Panc1 (cell line): ENCODE results near the gene FAM107A. TPM values are rescaled to one million over a fixed set of nuclear protein-coding genes. Genes with fewer than 3 reads are reported as not detected.

Source experiments
- ATAC-seq: fragments of 200-7000 bp; cut with Tn5 transposase; 2 replicates; pipeline ENCODE4 v1.9.1; 2020; ENCODE audit warnings: mild to moderate bottlenecking, moderate library complexity
- BruUV-seq: library from RNA; stranded (reverse); fragments of 400-500 nt; replicated peaks from 2 replicates; lab custom pipeline; 2021; lab: Mats Ljungman, UMichigan
- CTCF ChIA-PET: fragments of 300-600 bp; sonication (Branson Sonifier 250); formaldehyde crosslinking; loops from one replicate; lab custom pipeline; 2022; ENCODE audit warnings: antibody characterized with exemption; lab: Charles Lee
- POLR2A ChIA-PET: fragments of 300-600 bp; sonication (Branson Sonifier 250); formaldehyde crosslinking; loops from one replicate; lab custom pipeline; 2022; ENCODE audit warnings: antibody characterized with exemption; lab: Charles Lee
- DNase-seq: peaks from one replicate; pipeline ENCODE4 v3.0.0-alpha.2; 2010; ENCODE audit warnings: low read depth, low spot score
- H3K27ac ChIP-seq: 2 replicates; pipeline ENCODE4 v1.5.1; 2011; ENCODE audit warnings: mild to moderate bottlenecking, low read length, inconsistent platforms
- H3K27me3 ChIP-seq: fragments of 200-500 bp; sonication (Bioruptor generic); 2 replicates; pipeline ENCODE4 v1.6.0; 2014; ENCODE audit warnings: low read length, inconsistent platforms; ENCODE audit not compliant: control insufficient read depth, insufficient read depth
- H3K36me3 ChIP-seq: fragments of 200-500 bp; sonication (Bioruptor generic); 2 replicates; pipeline ENCODE4 v1.5.1; 2014; ENCODE audit warnings: inconsistent platforms, mild to moderate bottlenecking, low read length, moderate library complexity; ENCODE audit not compliant: control insufficient read depth, insufficient read depth
- H3K4me1 ChIP-seq: 2 replicates; pipeline ENCODE4 v1.5.1; 2011; ENCODE audit warnings: inconsistent platforms, mild to moderate bottlenecking, low read length, moderate library complexity; ENCODE audit not compliant: control insufficient read depth, insufficient read depth
- H3K4me3 ChIP-seq, 2 experiments: 2 replicates each; pipeline ENCODE4 v1.5.1; 2011 to 2012; ENCODE audit warnings: low read depth in 2 of 2, low read length in 2 of 2, mild to moderate bottlenecking in 2 of 2, inconsistent platforms in 1 of 2, moderate library complexity in 1 of 2
- H3K9me3 ChIP-seq: fragments of 200-500 bp; sonication (Bioruptor generic); 2 replicates; pipeline ENCODE4 v1.5.1; 2014; ENCODE audit warnings: low read depth, mild to moderate bottlenecking, inconsistent platforms, low read length, moderate library complexity; ENCODE audit not compliant: control insufficient read depth, insufficient read depth
- CTCF ChIP-seq: fragments of 450-650 bp; IDR thresholded peaks from 2 replicates; pipeline ENCODE4 v1.5.1; 2017; ENCODE audit warnings: mild to moderate bottlenecking
- POLR2AphosphoS5 ChIP-seq: IDR thresholded peaks from 2 replicates; pipeline ENCODE4 v1.6.1; 2012; ENCODE audit warnings: mild to moderate bottlenecking, low read depth, low read length, moderate library complexity
- REST ChIP-seq, 2 experiments: IDR thresholded peaks; 2 replicates each; pipeline ENCODE4 v1.6.1; 2011 to 2012; ENCODE audit warnings: low read depth in 2 of 2, control low read depth in 1 of 2, low read length in 1 of 2, mild to moderate bottlenecking in 1 of 2, moderate library complexity in 1 of 2; ENCODE audit not compliant: insufficient read depth in 1 of 2
- SIN3A ChIP-seq: IDR thresholded peaks from 2 replicates; pipeline ENCODE4 v1.6.1; 2012; ENCODE audit warnings: low read depth, mild to moderate bottlenecking, low read length, moderate library complexity, borderline replicate concordance; ENCODE audit not compliant: insufficient read depth
- TCF7L2 ChIP-seq: IDR thresholded peaks from 2 replicates; pipeline ENCODE4 v1.6.1; 2011; ENCODE audit warnings: mild to moderate bottlenecking, low read depth, low read length, inconsistent platforms
- in situ Hi-C: cut with HindIII; loops from 2 replicates; pipeline ENCODE4 v1.10.0; 2016; ENCODE audit warnings: low sequenced_read_pairs, low pct_unique_long_range_greater_than_20kb
- intact Hi-C: fragments of 100-400 bp; cut with micrococcal nuclease; formaldehyde crosslinking; loops from one replicate; pipeline ENCODE4 v1.10.0; 2022; ENCODE audit not compliant: unreplicated experiment
- total RNA-seq: library from RNA; stranded (reverse); gene quantifications from one replicate; pipeline ENCODE4 v1.2.1, GENCODE V29; 2021; ENCODE audit not compliant: unreplicated experiment

FAM107A gene
- total RNA-seq, 1 experiment from 2014 or later = 0.08 TPM

- CTCF ChIA-PET = no interaction called here
- ATAC-seq = no peak
These were observed 46.3 kb upstream of the FAM107A start for GRCh38 chr3:58623478-58623877.

GRCh38 chr3:58622892-58623291, 45.7 kb upstream of the FAM107A start:
- Histone ChIP-seq H3K27me3 (no peaks in the 10 kb centered on the region), H3K4me3 (no peak overlapping the region), H3K4me1 (peaks cover 11% of the 10 kb centered on the region), H3K27ac (no peak overlapping the region), H3K9me3 (no peaks in the 10 kb centered on the region), H3K36me3 (no peaks in the 10 kb centered on the region)
- no peak for TF ChIP-seq TCF7L2
- no peak for TF ChIP-seq SIN3A
- no peak for TF ChIP-seq POLR2AphosphoS5
- TF ChIP-seq CTCF = no peak
- no peak for TF ChIP-seq REST (IDR thresholded peaks at IDR 0.05; ENCODE audit: insufficient read depth in 1 of 2, low read depth in 2 of 2, low read length in 1 of 2)
- in situ Hi-C loops (no loop called here), intact Hi-C loops (no loop called here)
- ChIA-PET POLR2A (no interaction called here), CTCF (no interaction called here)
- no peak for ATAC-seq
- no TSS peak for BruUV-seq
- no peak for DNase-seq

More at GRCh38 chr3:58623478-58623877, 46.3 kb upstream of the FAM107A start:
- POLR2A ChIA-PET = no interaction called here
- BruUV-seq = no TSS peak
- no peaks in the 10 kb centered on the region for H3K9me3 ChIP-seq
- in situ Hi-C loops = no loop called here
- peaks cover 12% of the 10 kb centered on the region for H3K4me1 ChIP-seq
- no peak for DNase-seq
- intact Hi-C loops = no loop called here
- H3K27ac ChIP-seq = no peak overlapping the region
- no peaks in the 10 kb centered on the region for H3K36me3 ChIP-seq
- no peak overlapping the region for H3K4me3 ChIP-seq
- no peaks in the 10 kb centered on the region for H3K27me3 ChIP-seq
- TF ChIP-seq CTCF (no peak), SIN3A (no peak), TCF7L2 (no peak), POLR2AphosphoS5 (no peak), REST (IDR thresholded peaks at IDR 0.05; ENCODE audit: insufficient read depth in 1 of 2, low read depth in 2 of 2, low read length in 1 of 2) (no peak)
